Right lobe of liver (tissue), 4 donors: ENCODE measurements around the gene CD164L2.

Experiments
- CTCF ChIP-seq, 4 donors: fragments of 200-600 bp in 3 of 4; fragments of 450-650 bp in 1 of 4; IDR thresholded peaks; one replicate each; pipeline versions ENCODE4 v1.5.1 to v1.8.0; 2016 to 2022; ENCODE audit warnings: antibody characterized with exemption in 4 of 4, mild to moderate bottlenecking in 2 of 4
- POLR2A ChIP-seq: fragments of 450-650 bp; IDR thresholded peaks from one replicate; pipeline ENCODE4 v1.6.1; 2017; ENCODE audit warnings: antibody characterized with exemption, mild to moderate bottlenecking
- donor health status: DM: no; HTN: no; CAD: no.
- donor health status: DM: no; HTN: no; CAD: no.
- donor health status: DM: no; HTN: yes; CAD: no.

GRCh38 chr1:27360159-27361043 lies 22.7 kb downstream of the CD164L2 start:
- TF ChIP-seq CTCF (IDR thresholded peaks at IDR 0.05) (no peak), POLR2A (no peak)
